H9 (cell line): ENCODE measurements around the gene CCDC28A. TPM values are rescaled to one million over a fixed set of nuclear protein-coding genes. Genes with fewer than 3 reads are reported as not detected.

Experiments used
- DNase-seq: peaks from one replicate; pipeline ENCODE4 v3.0.0-alpha.2; 2017
- H2AFZ ChIP-seq: one replicate; pipeline ENCODE4 v1.6.1; 2013; ENCODE audit warnings: mild to moderate bottlenecking, low read length, control low read depth, moderate library complexity
- H2AK5ac ChIP-seq: 2 replicates; pipeline ENCODE4 v1.6.1; 2013; ENCODE audit warnings: low read length, control low read depth, mixed read lengths; ENCODE audit not compliant: insufficient read length
- H2BK120ac ChIP-seq: one replicate; pipeline ENCODE4 v1.6.1; 2013; ENCODE audit warnings: low read depth, mild to moderate bottlenecking, low read length, control low read depth, inconsistent platforms; ENCODE audit not compliant: poor library complexity, severe bottlenecking
- H2BK12ac ChIP-seq: 2 replicates; pipeline ENCODE4 v1.6.1; 2013; ENCODE audit warnings: low read length, control low read depth, mixed read lengths, low read depth; ENCODE audit not compliant: insufficient read length
- H2BK15ac ChIP-seq: 2 replicates; pipeline ENCODE4 v1.6.1; 2013; ENCODE audit warnings: low read depth, low read length, control low read depth
- H2BK20ac ChIP-seq: one replicate; pipeline ENCODE4 v1.6.1; 2013; ENCODE audit warnings: low read depth, mild to moderate bottlenecking, low read length, control low read depth, inconsistent platforms; ENCODE audit not compliant: poor library complexity, severe bottlenecking
- H2BK5ac ChIP-seq: 2 replicates; pipeline ENCODE4 v1.6.1; 2013; ENCODE audit warnings: low read length, control low read depth, mixed read lengths; ENCODE audit not compliant: insufficient read length
- H3K14ac ChIP-seq: 2 replicates; pipeline ENCODE4 v1.6.1; 2013; ENCODE audit warnings: low read length, control low read depth; ENCODE audit not compliant: insufficient read depth
- H3K18ac ChIP-seq: 2 replicates; pipeline ENCODE4 v1.6.1; 2013; ENCODE audit warnings: low read depth, mild to moderate bottlenecking, mixed read lengths, low read length, control low read depth; ENCODE audit not compliant: insufficient read length
- H3K23ac ChIP-seq: 2 replicates; pipeline ENCODE4 v1.6.1; 2013; ENCODE audit warnings: low read length, control low read depth, mixed read lengths, low read depth; ENCODE audit not compliant: insufficient read length
- H3K23me2 ChIP-seq: 2 replicates; pipeline ENCODE4 v1.6.1; 2013; ENCODE audit warnings: low read depth, mild to moderate bottlenecking, mixed read lengths, low read length, control low read depth; ENCODE audit not compliant: insufficient read length, poor library complexity, severe bottlenecking
- H3K27ac ChIP-seq: 2 replicates; pipeline ENCODE4 v1.5.1; 2013; ENCODE audit warnings: low read length, control low read depth, mixed read lengths, low read depth; ENCODE audit not compliant: insufficient read length
- H3K27me3 ChIP-seq: 2 replicates; pipeline ENCODE4 v1.6.1; 2013; ENCODE audit warnings: low read length, control low read depth, inconsistent platforms; ENCODE audit not compliant: insufficient read depth
- H3K4ac ChIP-seq: 2 replicates; pipeline ENCODE4 v1.6.1; 2013; ENCODE audit warnings: low read depth, mild to moderate bottlenecking, control low read depth, inconsistent platforms, low read length, moderate library complexity
- H3K4me1 ChIP-seq: 2 replicates; pipeline ENCODE4 v1.6.1; 2013; ENCODE audit warnings: low read length, control low read depth, inconsistent platforms; ENCODE audit not compliant: insufficient read depth
- H3K4me2 ChIP-seq: 2 replicates; pipeline ENCODE4 v1.6.1; 2013; ENCODE audit warnings: low read length, control low read depth, mixed read lengths; ENCODE audit not compliant: insufficient read length, insufficient read depth
- H3K56ac ChIP-seq: 2 replicates; pipeline ENCODE4 v1.6.1; 2013; ENCODE audit warnings: low read depth, mild to moderate bottlenecking, mixed read lengths, low read length, control low read depth; ENCODE audit not compliant: insufficient read length
- H3K79me1 ChIP-seq: 2 replicates; pipeline ENCODE4 v1.6.1; 2013; ENCODE audit warnings: low read depth, mild to moderate bottlenecking, moderate library complexity, low read length, control low read depth, inconsistent platforms; ENCODE audit not compliant: insufficient read depth, poor library complexity, severe bottlenecking
- H3K79me2 ChIP-seq: 2 replicates; pipeline ENCODE4 v1.6.1; 2013; ENCODE audit warnings: low read length, control low read depth, inconsistent platforms; ENCODE audit not compliant: insufficient read depth
- H3K9ac ChIP-seq: 2 replicates; pipeline ENCODE4 v1.6.1; 2013; ENCODE audit warnings: low read length, control low read depth, mixed read lengths; ENCODE audit not compliant: insufficient read length; ENCODE audit errors: extremely low read depth
- H3K9me3 ChIP-seq: one replicate; pipeline ENCODE4 v1.6.1; 2013; ENCODE audit warnings: low read depth, low read length, inconsistent platforms; ENCODE audit not compliant: control insufficient read depth
- H3T11ph ChIP-seq: one replicate; pipeline ENCODE4 v1.6.1; 2013; ENCODE audit warnings: mild to moderate bottlenecking, low read length, control low read depth, inconsistent platforms
- H4K20me1 ChIP-seq: one replicate; pipeline ENCODE4 v1.6.1; 2013; ENCODE audit not compliant: control insufficient read depth, insufficient read length, insufficient read depth
- H4K5ac ChIP-seq: 2 replicates; pipeline ENCODE4 v1.6.1; 2013; ENCODE audit warnings: low read depth, mild to moderate bottlenecking, mixed read lengths, low read length, control low read depth; ENCODE audit not compliant: insufficient read length
- H4K8ac ChIP-seq: replicated peaks from 2 replicates; pipeline ENCODE4 v1.6.1; 2013; ENCODE audit warnings: low read length, control low read depth, mixed read lengths, low read depth; ENCODE audit not compliant: insufficient read length
- H4K91ac ChIP-seq: 2 replicates; pipeline ENCODE4 v1.6.1; 2013; ENCODE audit warnings: low read depth, mild to moderate bottlenecking, moderate library complexity, mixed read lengths, low read length, control low read depth; ENCODE audit not compliant: insufficient read length
- H3K27ac Mint-ChIP-seq, 3 experiments: 2 replicates in 2 of 3; 3 replicates in 1 of 3; pipeline ENCODE4 v1.8.0; 2020 to 2021; ENCODE audit warnings: mixed read lengths in 3 of 3, mild to moderate bottlenecking in 1 of 3, moderate library complexity in 1 of 3
- H3K27me3 Mint-ChIP-seq: 2 replicates; pipeline ENCODE4 v1.8.0; 2021; ENCODE audit warnings: low read depth, mild to moderate bottlenecking, moderate library complexity, mixed read lengths
- H3K36me3 Mint-ChIP-seq, 3 experiments: 2 replicates in 2 of 3; 3 replicates in 1 of 3; pipeline ENCODE4 v1.8.0; 2020 to 2021; ENCODE audit warnings: low read depth in 3 of 3, mixed read lengths in 3 of 3; ENCODE audit not compliant: insufficient read depth in 1 of 3
- H3K4me1 Mint-ChIP-seq, 2 experiments: 2 replicates each; pipeline ENCODE4 v1.8.0; 2020; ENCODE audit warnings: mixed read lengths in 2 of 2
- H3K4me3 Mint-ChIP-seq, 2 experiments: 2 replicates in 1 of 2; 3 replicates in 1 of 2; pipeline ENCODE4 v1.8.0; 2020 to 2021; ENCODE audit warnings: mild to moderate bottlenecking in 2 of 2, mixed read lengths in 2 of 2, moderate library complexity in 1 of 2
- H3K9me3 Mint-ChIP-seq, 2 experiments: 2 replicates in 1 of 2; 3 replicates in 1 of 2; pipeline ENCODE4 v1.8.0; 2020; ENCODE audit warnings: mild to moderate bottlenecking in 2 of 2, mixed read lengths in 2 of 2, moderate library complexity in 1 of 2
- WGBS: extraction: QIAGEN DNeasy Blood & Tissue Kit; methylation state at CpG from one replicate; pipeline ENCODE4 v1.1.7; 2013; ENCODE audit warnings: missing lambda C conversion rate, low lambda C conversion rate, mixed read lengths; ENCODE audit not compliant: insufficient read length; ENCODE audit errors: extremely low coverage; 5-methylcytosine and 5-hydroxymethylcytosine counted together
- total RNA-seq: library from RNA; stranded (reverse); gene quantifications from 2 replicates; pipeline ENCODE4 v1.2.1, GENCODE V29; 2021
- TF ChIP-seq, protein P1 (sequence below): fragments of 200-600 bp; sonication (generic); conservative IDR thresholded peaks from 3 replicates; pipeline ENCODE4 v1.8.0; 2021; ENCODE audit warnings: antibody characterized with exemption, mild to moderate bottlenecking

The CCDC28A gene
- total RNA-seq, 1 experiment from 2014 or later = 12.9 TPM

- Histone ChIP-seq H3K23ac (no peak overlapping the region), H4K20me1 (no peaks in the 10 kb centered on the region), H3K9ac (no peak overlapping the region), H3K4ac (no peak overlapping the region), H3K4me1 (no peaks in the 10 kb centered on the region), H2BK5ac (no peak overlapping the region), H4K5ac (no peak overlapping the region), H2BK20ac (no peak overlapping the region), H3K23me2 (no peaks in the 10 kb centered on the region), H3K79me1 (no peaks in the 10 kb centered on the region), H3K4me2 (no peak overlapping the region), H3K56ac (no peak overlapping the region), H2AFZ (no peak overlapping the region), H3K14ac (no peak overlapping the region), H2AK5ac (no peak overlapping the region), H3K79me2 (no peaks in the 10 kb centered on the region), H3T11ph (no peak overlapping the region), H2BK15ac (no peak overlapping the region), H4K8ac (no peak overlapping the region), H3K27ac (no peak overlapping the region), H2BK12ac (no peak overlapping the region), H3K9me3 (no peaks in the 10 kb centered on the region), H4K91ac (no peak overlapping the region), H2BK120ac (no peak overlapping the region), H3K18ac (no peak overlapping the region), H3K27me3 (no peaks in the 10 kb centered on the region)
- Mint-ChIP-seq H3K27me3 (no peaks in the 10 kb centered on the region), H3K4me1 (no peaks in the 10 kb centered on the region), H3K27ac (no peak overlapping the region), H3K4me3 (no peak overlapping the region), H3K36me3 (peaks cover 0 to 2% (median 0%) of the 10 kb centered on the region in 3 experiments; a peak in 1 of 7 replicates), H3K9me3 (no peaks in the 10 kb centered on the region)
- TF ChIP-seq, protein P1, sequence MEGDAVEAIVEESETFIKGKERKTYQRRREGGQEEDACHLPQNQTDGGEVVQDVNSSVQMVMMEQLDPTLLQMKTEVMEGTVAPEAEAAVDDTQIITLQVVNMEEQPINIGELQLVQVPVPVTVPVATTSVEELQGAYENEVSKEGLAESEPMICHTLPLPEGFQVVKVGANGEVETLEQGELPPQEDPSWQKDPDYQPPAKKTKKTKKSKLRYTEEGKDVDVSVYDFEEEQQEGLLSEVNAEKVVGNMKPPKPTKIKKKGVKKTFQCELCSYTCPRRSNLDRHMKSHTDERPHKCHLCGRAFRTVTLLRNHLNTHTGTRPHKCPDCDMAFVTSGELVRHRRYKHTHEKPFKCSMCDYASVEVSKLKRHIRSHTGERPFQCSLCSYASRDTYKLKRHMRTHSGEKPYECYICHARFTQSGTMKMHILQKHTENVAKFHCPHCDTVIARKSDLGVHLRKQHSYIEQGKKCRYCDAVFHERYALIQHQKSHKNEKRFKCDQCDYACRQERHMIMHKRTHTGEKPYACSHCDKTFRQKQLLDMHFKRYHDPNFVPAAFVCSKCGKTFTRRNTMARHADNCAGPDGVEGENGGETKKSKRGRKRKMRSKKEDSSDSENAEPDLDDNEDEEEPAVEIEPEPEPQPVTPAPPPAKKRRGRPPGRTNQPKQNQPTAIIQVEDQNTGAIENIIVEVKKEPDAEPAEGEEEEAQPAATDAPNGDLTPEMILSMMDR = no peak
- WGBS = no CpG with 5 or more reads among the region's 1 CpG
- DNase-seq = no peak
Observed at GRCh38 chr6:138787138-138787537, 13.6 kb downstream of the CCDC28A start.
